Middle frontal gyrus (tissue), 1 donor: Measurements from ENCODE around the gene GAREM2.

Source experiments
- DNase-seq: peaks from one replicate; pipeline ENCODE4 v3.0.0-alpha.2; 2015; ENCODE audit warnings: low spot score; ENCODE audit errors: extremely low spot score

The GAREM2 gene

DNA sequence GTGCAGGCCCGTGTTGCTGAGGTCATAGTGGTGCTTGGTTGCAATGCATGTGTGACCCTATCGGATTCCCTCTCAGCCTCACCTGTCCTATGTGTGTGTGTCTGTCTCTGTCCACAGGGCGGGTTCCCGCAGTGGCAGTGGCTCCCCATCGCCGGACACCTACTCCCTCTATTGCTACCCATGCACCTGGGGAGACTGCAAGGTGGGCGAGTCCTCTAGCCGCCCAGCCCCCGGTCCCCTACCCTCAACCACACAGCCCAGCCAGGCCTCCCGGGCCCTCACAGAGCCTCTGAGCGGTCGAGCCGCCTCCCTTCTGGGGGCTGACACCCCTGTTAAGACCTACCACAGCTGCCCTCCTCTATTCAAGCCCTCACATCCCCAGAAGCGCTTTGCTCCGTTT is 14.2 kb downstream of the GAREM2 start:
- DNase-seq: no peak

DNA sequence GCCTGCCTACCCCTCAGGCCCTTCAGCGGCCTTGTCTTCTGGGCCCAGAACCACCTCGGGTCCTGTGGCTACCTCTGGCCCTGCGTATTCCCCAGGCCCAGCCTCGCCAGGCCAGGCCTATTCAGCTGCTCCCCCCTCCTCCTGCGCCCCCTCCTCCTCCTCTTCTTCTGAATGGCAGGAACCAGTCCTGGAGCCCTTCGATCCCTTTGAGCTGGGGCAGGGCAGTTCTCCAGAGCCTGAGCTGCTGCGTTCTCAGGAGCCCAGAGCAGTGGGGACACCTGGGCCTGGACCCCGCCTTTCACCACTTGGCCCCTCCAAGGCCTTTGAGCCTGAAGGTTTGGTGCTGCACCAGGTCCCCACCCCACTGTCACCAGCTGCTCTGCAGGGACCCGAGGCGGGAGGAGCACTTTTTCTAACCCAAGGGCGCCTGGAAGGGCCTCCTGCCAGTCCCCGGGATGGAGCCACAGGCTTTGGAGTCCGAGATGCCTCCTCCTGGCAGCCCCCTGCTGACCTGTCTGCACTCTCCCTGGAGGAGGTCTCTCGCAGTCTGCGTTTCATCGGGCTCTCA is 14.7 kb downstream of the GAREM2 start:
- DNase-seq: no peak

GRCh38 chr2:26189123-26189522 is 16.2 kb downstream of the GAREM2 start:
- DNase-seq: no peak

GRCh38 chr2:26189751-26190150 is 16.9 kb downstream of the GAREM2 start:
- DNase-seq: no peak

GRCh38 chr2:26190369-26190768 is 17.5 kb downstream of the GAREM2 start:
- DNase-seq: no peak

DNA sequence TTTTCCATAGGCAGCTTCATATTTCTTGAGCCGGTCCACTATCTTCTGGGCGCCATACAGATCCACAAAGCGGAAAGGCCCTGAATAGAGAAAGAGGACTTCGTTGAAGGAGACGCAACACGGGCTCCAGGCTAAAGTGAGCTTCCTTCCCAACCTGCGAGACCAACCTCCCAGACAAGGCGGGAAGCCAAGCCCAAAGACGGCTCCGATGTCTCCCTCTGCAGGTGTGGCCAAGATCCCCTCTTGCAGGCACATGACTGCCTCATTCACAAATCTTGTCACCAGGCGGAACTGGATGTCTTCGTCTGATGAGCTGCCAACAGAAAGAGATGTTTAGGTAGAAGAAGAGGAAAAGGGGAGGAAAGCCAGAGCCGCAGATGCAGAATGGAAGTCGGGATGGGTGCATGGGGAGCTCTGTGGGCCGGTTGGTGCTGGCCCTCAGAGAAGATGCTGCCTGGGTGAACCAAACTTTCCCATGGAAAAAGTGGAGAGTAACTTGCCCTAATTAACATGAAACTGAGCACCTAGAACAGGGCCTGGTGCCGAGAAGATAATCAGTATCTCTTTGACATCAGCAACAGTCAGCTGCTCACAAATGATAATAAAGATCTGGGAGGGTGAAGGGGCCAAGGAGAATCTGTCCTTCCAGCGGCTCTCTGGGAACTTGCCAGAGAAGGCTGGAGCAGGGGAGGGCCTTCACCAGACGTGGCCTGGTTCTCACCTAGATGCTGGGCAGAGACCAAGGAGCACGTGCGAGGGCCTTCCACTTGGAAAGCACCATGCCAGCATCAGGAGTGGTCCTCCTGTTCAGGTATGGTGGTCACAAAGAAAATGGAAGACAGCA is 18.6 kb downstream of the GAREM2 start:
- no peak for DNase-seq

- DNase-seq: no peak
Measured at GRCh38 chr2:26193578-26194231, 20.8 kb downstream of the GAREM2 start.

DNA sequence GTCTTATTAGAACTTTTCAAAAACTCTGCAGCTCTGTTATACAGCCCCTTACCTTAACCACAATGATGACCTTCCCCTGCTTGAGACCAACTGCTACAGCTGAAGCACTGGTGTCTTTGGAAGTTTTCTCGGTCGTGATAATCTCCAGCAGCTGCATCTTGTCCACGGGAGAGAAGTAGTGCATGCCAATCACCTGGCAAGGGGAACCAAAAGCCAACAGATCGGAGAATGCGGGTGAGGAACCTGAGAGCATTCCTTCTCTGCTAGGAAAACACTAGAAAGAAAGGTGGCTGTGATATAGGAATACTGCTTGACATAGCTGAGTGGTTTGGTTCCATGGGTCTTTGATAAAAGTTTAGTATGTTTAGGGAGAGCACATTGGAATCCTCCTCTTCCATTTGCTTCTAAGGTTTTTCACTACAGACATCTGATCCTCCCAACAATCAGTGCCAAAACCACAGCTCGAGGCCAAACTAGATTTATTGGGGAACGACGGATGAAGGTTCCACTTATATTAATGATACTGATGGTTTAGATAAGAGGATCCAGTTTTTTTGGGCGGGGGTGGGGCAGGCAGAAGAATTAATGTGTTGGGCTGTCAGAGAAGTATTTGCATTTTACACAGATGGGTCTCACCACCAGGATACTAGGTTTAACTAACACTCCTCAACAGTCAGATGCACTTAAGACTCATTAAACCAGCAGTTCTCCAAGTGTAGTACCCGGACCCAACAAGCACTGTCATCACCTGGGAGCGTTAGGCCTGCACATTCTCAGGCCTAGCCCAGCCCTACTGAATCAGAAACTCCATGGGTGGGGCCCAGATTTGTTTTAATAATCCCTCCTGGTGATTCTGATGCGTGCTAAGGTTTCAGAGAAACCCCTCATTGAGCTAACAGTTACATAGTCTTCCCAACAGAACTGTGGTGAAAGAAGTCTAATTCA is 22.4 kb downstream of the GAREM2 start:
- DNase-seq: no peak

GRCh38 chr2:26196683-26197418 is 24.0 kb downstream of the GAREM2 start:
- DNase-seq: no peak

- DNase-seq: no peak
Measured at GRCh38 chr2:26197516-26197915, 24.6 kb downstream of the GAREM2 start.

DNA sequence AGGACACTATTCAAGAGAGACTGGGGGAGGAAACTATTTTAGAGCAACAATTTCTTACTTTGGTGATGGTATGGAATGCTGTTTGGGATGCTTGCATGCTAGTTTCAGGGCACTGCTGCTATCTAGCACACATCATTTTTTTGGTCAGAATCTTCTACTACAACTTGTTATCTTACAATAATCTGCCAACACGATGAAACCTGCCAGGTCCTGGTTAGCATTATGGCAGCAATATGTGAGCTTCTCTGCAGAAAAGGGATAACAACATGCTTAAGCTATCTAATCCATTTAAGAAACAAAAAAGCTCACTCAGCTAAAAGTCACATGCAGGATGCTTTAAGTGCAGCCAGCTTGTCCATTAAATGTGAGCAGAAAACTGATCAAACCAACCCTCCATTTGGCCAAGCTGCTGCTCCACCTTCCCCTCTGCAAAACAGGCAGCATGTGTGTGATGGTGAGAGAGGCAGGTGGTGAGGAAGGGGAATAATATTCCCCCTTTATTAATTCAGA is 30.1 kb downstream of the GAREM2 start:
- DNase-seq: no peak

DNA sequence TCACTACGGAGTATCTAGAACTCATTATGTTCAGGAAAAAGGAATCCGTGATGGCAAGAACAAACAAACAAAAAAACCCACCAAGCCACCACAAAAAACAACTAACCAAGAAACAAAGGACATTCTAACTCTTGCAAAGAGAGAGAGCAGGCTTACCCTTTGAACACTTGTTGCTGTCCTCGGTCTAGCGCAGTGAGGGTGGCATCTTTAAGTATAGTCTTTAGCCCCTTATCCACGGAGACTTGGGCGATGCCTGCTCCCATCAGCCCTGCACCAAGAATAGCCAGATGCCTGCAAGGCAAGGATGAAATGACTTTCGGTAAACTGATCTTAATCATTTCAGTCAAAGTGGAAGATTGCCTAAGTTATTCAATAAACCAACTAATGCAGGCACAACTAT is 31.0 kb downstream of the GAREM2 start:
- DNase-seq: no peak

DNA sequence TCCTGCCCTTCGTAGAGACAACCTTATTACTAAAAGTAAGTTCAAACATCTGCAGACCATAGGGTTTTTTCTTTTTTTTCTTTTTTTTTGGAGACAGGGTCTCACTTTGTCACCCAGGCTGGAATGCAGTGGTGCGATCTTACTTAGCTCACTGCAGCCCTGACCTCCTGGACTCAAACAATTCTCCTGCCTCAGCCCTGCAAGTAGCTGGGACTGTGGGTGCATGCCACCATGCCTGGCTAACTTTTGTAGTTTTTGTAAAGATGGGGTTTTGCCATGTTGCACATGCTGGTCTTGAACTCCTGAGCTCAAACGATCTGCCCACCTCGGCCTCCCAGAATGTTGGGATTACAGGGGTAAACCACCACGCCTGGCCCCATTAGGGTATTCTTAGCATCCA is 39.1 kb downstream of the GAREM2 start:
- DNase-seq: no peak

DNA sequence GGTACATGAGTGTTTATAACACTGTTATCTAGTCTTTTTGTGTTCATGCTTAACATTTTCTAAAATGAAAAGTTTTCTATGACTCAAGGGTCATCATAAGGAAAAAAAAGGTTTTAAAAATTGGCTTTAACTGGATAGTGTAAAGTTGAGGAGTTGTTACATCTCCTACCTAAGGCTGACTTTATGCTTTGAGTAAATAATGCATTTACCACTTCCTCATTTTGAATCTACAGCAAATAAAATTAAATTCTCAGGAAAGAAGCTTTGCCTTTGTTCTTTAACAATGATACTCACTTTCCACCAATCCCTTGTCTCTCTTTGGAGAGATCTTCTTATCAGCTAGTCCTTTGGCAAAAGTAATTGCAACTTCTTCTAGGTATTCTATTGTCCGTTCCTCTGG is 41.9 kb downstream of the GAREM2 start:
- DNase-seq: no peak

- no peak for DNase-seq
Measured at GRCh38 chr2:26215833-26216232, 42.9 kb downstream of the GAREM2 start.

DNA sequence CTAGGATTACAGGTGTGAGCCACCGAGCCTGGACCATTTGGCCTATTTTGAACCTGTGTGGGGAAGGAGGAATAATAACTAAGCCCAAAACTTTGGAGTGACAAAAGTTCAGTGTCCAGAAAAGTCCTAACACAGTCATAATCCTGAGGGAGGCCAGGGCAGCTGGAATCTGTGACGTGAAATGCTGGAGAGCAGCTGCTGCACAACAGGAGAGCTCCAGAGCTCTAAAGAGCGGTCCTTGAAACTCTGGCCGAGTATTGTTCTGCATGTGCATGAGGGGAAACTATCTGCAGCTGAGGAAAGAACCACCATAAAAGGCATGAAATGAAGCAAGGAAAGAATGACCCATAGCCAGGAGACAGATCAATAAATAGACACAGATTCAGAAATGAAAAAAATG is 43.7 kb downstream of the GAREM2 start:
- DNase-seq: no peak

DNA sequence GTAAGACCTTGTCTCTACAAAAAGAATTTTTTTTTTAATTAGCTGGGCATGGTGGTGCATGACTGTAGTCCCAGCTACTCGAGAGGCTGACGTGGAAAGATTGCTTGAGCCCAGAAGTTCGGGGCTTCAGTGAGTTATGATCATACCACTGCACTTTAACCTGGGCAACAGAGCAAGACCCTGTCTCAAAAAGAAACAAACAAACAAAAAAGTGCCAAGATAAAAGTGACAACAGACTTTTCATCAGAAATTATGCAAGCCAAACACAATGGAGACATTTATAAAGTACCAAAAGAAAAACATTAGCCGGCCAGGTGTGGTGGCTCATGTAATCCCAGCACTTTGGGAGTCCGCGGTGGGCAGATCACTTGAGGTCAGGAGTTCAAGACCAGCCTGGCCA is 44.8 kb downstream of the GAREM2 start:
- no peak for DNase-seq

DNA sequence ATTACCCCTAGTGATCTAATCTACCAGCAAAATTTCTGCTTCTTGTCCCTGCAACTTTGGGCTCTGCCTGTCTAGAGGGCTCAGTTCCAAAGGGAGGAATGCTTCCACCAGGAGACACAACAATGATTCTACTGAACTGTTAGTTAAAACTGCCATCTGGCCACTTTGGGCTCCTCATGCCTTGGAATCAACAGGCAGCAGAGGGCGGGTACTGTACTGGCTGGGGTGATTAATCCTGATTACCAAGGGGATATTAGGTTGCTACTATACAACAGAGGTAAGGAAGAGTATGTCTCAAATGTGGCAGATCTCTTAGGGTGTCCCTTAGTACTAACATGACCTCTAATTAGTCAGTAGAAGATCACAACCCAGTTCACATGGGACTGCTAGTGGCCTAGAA is 50.1 kb downstream of the GAREM2 start:
- no peak for DNase-seq

GRCh38 chr2:26224095-26224494 is 51.2 kb downstream of the GAREM2 start:
- DNase-seq: no peak

GRCh38 chr2:26229595-26229994 is 56.7 kb downstream of the GAREM2 start:
- DNase-seq: no peak

DNA sequence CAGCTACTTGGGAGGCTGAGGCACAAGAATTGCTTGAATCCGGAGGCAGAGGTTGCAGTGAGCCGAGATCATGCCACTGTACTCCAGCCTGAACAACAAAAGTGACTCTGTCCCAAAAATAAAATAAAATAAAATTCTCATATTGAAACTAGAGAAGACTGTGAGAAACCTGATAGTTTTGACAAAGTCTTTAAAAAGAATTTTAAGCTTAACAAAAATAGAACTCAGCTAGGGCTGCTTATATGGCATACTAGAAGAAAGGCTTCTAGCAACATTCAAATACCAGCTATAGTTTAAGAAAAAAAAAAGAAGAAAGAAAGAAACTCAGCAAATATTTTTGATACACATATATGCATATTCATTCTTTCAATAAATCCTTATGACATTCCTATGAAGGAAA is 57.9 kb downstream of the GAREM2 start:
- no peak for DNase-seq
